ENCODE measurements around the gene PFN1.
A peak's percentile ranks its signal among the peaks of the same experiment; 100 is the strongest.

The PFN1 gene

DNA sequence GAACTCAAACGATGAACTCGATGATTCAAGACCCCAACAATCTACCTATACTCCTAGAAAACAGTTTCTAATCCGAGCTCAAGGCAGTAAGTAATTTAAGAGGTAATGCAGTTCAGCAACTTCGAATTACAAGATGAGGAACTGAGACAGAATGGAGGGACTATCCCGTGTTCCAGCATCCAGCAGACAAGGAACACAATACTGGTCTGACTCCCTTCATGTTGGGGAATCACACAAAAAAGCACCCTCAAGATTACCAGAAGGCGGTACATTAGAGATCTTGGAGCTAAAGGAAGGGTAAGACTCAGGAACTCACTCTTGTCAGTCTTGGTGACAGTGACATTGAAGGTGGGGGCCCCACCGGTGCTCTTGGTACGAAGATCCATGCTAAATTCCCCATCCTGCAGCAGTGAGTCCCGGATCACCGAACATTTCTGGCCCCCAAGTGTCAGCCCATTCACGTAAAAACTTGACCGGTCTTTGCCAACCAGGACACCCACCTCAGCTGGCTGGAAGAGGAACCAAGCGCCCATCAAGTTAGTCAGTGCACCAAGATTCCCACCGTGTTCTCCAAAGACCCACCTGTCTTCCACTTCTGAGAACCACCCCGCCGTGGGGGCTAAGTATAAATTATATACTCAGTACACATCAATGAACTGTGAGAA lies 1.9 kb downstream of the PFN1 start:
- H3K4me3 ChIP-seq (ENCODE audit: low read depth, low read length) = peak overlapping the region; percentile 98

GRCh38 chr17:4945944-4946280 lies 2.4 kb downstream of the PFN1 start:
- H3K4me3 ChIP-seq (ENCODE audit: low read depth, low read length) = no peak overlapping the region

DNA sequence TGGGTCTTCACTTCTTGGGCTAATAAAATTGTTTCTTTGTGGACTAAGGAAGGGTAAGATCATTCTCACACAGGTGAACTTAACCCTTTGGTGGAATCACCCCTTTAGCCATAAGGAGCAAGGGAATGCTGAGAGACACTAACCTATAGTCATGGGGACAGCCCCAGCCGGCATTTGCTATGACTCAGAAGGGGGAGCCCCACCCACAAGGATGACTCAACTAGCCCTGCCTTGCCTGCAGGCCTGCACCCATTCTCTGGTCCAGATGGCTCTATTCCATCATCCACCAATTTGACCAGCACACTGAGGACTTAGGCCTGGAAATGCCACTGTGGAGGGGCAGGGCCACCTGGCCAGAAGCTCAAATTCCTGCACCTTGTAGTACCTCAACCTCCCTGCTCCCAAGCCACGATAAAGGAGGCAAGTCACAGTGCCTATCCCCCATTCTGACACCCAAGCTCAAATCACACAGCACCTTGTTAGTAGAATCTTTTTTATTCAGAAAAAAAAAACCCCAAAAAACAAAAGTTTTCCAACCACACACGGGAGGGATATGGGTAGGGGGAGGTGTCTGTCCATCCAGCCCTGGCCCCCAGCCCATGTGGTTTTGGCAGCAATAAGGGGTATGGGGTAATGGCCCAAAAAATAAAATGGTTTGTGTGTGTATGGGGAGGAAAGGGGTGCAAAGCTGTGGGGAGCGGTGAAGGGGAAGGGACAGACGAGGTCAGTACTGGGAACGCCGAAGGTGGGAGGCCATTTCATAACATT lies 3.0 kb downstream of the PFN1 start:
- H3K4me3 ChIP-seq (ENCODE audit: low read depth, low read length) = no peak overlapping the region

DNA sequence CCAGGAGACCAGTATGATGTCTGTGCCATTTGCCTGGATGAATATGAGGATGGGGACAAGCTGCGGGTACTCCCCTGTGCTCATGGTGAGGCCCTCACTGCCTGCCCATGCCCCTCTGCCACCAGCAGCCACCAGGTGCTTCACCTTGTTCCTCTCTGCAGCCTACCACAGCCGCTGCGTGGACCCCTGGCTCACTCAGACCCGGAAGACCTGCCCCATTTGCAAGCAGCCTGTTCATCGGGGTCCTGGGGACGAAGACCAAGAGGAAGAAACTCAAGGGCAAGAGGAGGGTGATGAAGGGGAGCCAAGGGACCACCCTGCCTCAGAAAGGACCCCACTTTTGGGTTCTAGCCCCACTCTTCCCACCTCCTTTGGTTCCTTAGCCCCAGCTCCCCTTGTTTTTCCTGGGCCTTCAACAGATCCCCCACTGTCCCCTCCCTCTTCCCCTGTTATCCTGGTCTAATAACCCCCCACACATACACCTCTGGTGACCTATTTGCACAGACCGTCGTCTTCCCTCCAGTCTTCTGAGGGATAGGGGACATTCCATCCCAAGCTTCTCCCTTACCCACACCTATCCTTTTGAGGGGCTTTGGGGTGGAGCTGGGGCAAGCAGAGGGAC lies 3.7 kb downstream of the PFN1 start:
- H3K4me3 ChIP-seq (ENCODE audit: low read depth, low read length) = no peak overlapping the region

DNA sequence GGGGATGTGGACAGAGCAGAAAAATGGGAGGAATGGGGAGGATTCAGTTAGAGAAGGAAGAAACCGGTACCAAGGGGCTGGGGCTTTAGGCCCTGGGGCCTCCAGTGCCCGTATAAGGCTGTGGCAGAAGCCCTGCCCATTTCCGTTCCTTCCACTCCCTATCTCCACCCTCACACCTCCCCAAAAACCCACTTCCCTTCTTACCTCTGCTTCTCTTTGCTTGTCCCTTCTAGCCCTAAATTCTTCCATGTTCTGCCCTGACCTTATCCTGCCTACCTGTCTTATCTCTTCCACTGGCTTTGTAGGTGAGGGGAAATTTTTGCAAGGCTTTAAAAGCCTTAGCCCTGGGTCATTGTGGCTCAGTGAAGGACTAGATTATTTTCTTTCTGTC lies 4.2 kb downstream of the PFN1 start:
- no peak overlapping the region for H3K4me3 ChIP-seq (ENCODE audit: low read depth, low read length)

- H3K4me3 ChIP-seq (ENCODE audit: low read depth, low read length) = no peak overlapping the region
Observed at GRCh38 chr17:4942760-4943508, 5.4 kb downstream of the PFN1 start.

GRCh38 chr17:4941319-4941610 lies 7.1 kb downstream of the PFN1 start:
- peak overlapping the region; percentile 95 for H3K4me3 ChIP-seq (ENCODE audit: low read depth, low read length)

DNA sequence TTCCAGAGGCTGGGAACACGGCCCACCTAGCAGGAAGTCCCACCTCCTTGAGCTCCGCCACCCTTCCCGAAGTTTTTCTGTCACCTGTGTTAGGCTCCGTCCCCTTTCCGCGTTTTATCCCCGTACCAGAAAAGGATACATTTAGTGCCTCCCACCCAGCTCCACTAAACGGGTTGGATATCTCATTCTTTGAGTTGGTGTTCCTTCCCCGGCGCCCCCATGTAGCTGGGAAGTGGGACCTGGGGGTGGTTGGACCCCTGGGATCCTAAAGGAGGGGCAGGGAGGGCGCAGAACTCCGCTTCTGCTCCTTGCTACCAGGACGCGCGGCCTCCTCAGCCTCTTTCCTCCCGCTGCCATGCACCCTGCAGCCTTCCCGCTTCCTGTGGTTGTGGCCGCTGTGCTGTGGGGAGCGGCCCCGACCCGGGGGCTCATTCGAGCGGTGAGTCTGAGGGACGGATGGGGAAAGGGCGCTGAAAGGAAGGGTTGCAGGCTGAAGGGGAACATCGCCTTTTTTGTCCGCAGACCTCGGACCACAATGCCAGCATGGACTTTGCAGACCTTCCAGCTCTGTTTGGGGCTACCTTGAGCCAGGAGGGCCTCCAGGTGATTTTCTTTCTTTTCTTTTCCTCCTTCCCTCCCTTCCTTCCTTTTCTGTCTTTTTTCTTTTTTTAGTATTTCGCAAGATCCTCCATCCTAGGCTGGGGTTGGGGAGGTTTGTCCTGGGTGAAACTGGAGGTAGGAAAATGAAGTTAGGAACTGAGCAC lies 7.6 kb downstream of the PFN1 start:
- H3K4me3 ChIP-seq (ENCODE audit: low read depth, low read length) = peak overlapping the region; percentile 95

GRCh38 chr17:4939796-4940554 lies 8.4 kb downstream of the PFN1 start, which contains the start of the genes RNF167 and SLC25A11:
RNF167 (plus strand) TSS chr17:4940268; CDS start chr17:4940910, 642 bp downstream.
SLC25A11 (minus strand) TSS chr17:4940046; CDS start chr17:4939910, 136 bp downstream.
- peak within 1 kb of the TSS; percentile 95 for H3K4me3 ChIP-seq (ENCODE audit: low read depth, low read length)

- H3K4me3 ChIP-seq (ENCODE audit: low read depth, low read length) = peak overlapping the region; percentile 95
Observed at GRCh38 chr17:4939546-4939795, 8.9 kb downstream of the PFN1 start.

DNA sequence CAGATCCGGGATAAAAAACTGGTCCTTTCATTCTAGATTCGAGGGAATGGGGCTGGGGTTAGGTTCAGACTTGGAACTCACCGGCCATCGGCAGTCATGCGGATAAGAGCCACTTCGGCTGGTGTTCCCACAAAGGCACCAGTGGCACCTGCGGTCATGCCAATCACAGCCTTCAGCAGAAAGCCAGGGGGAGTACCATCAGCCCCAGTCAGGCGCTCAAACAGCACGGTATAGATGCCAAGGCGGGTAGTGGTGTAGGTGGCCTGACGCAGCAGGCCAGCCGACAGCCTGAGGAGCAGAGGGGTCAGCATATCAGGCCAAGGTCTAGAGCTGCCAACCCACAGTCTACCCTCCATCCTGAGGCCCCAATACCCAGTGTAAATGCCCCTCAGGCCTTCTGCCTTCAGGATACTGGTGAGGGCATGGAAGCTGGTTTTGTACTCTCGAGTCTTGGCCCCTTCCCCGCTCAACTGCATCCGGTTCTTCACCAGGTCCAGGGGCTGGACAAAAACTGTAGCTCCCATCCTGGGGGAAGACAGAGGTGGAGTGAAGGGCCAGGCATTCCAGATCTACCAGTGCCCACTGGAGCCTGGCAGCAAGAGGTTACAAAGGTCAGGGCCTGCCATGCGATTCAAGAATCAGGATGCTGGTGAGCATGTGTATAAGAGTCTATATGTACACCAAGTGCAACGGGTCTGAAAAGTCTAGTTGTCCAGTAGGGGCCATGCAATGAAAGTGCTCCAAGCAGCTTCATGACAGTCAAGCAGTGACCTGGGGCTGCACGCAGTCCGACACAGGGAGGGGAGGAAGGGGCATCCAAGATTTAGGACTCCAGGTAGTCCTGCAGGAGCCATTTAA lies 9.4 kb downstream of the PFN1 start:
- H3K4me3 ChIP-seq (ENCODE audit: low read depth, low read length) = peak overlapping the region; percentile 95

DNA sequence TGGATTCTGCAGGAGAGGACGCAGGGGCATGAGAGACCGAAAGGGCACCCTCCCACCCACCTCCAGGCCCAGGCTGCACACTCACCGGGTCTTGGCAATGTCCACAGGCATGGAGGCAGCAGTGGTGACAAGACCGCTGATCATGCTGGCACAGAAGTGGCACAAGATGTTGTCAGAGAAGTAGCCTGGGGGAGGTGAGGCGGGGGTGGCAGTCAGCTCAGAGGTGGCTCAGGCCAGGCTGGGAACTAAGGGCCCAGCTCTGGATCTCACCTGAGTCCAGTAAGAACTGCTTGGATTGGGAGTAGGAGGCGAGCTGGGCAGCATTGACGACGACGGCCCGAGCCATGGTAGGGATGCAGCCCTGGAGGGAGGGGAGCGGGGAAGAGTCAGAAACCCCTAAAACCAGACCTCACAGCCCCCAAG lies 10.2 kb downstream of the PFN1 start:
- no peak overlapping the region for H3K4me3 ChIP-seq (ENCODE audit: low read depth, low read length)

DNA sequence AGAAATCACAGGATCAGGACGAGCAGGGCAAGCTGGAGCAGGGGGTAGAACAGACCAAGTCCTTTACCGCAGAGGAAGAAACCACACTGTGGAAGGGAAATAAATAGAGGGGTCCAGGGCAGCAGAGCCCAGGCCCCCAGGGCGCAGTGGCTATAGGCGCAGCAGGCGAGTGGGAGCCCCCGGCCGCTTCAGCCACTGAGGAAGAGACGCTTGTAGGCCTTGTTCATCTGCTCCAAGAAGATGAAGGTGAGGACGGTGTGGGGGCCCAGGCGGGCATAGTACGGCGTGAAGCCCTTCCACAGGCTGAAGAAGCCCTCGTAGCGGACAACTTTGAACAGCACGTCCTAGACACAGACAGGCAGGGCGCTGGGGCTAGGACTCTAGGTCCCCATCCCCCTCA lies 10.8 kb downstream of the PFN1 start:
- no peak overlapping the region for H3K4me3 ChIP-seq (ENCODE audit: low read depth, low read length)

DNA sequence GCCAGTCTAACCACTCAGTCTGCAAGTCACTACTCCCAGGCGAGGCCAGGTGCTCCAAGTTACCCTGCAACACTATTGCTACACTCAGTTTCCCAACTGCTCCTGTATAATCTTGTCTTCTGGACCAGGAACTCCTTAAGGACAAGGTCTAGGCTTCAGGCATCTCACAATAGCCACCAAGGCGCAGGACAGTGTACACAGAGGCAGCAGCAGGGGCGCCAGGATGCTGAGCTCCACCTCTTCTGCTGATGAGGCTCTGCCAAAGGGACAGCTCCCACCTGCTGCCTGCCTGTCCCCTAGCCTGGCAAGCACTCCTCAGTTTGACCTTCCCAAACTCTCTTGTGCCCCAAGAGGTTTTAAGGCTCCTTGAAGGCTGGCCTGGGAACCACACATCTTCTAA lies 11.9 kb downstream of the PFN1 start:
- H3K4me3 ChIP-seq (ENCODE audit: low read depth, low read length) = no peak overlapping the region

GRCh38 chr17:4935650-4936049 lies 12.7 kb downstream of the PFN1 start:
- no peak overlapping the region for H3K4me3 ChIP-seq (ENCODE audit: low read depth, low read length)

- no peak overlapping the region for H3K4me3 ChIP-seq (ENCODE audit: low read depth, low read length)
Observed at GRCh38 chr17:4934173-4934979, 14.0 kb downstream of the PFN1 start.

- no peak overlapping the region for H3K4me3 ChIP-seq (ENCODE audit: low read depth, low read length)
Observed at GRCh38 chr17:4933646-4934045, 14.7 kb downstream of the PFN1 start.

- H3K4me3 ChIP-seq (ENCODE audit: low read depth, low read length) = no peak overlapping the region
Observed at GRCh38 chr17:4932756-4933155, 15.6 kb downstream of the PFN1 start.

DNA sequence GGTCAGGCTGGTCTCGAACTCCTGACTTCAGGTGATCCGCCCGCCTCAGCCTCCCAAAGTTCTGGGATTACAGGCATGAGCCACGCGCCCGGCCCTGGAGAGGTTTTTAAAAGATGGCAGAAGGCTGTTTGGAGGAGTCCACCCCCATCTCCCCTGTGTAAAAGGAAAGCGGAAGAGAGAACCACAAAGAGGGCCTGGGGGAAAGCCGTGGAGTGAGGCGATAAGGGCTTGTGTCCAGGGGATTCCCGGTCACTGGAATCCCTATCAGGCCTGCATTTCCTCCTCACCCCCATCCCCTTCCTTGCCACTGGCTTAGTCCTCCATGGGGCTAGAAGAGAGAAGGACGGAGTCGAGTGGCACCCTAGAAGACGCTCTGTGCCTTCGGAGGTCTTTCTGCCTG lies 16.4 kb downstream of the PFN1 start, which contains the start of gene GP1BA:
Gene GP1BA (plus strand): TSS at position 315 of the 400 bp plus-strand sequence. CDS start 328 bp downstream, outside the sequence.
- H3K4me3 ChIP-seq (ENCODE audit: low read depth, low read length) = no peak within 1 kb of the TSS

Measured in iPS-11a (cell line).